ENCODE data around the gene KREMEN2. TPM values are rescaled to one million over a fixed set of nuclear protein-coding genes. Genes with fewer than 3 reads are reported as not detected.

Gene KREMEN2
- under 0.01 TPM in 1 of 2 replicates, not detected in the other for total RNA-seq

GRCh38 chr16:2963723-2964474, at the start of gene KREMEN2:
KREMEN2 (plus strand) TSS chr16:2964275; CDS start chr16:2964521, 246 bp downstream.

DNA sequence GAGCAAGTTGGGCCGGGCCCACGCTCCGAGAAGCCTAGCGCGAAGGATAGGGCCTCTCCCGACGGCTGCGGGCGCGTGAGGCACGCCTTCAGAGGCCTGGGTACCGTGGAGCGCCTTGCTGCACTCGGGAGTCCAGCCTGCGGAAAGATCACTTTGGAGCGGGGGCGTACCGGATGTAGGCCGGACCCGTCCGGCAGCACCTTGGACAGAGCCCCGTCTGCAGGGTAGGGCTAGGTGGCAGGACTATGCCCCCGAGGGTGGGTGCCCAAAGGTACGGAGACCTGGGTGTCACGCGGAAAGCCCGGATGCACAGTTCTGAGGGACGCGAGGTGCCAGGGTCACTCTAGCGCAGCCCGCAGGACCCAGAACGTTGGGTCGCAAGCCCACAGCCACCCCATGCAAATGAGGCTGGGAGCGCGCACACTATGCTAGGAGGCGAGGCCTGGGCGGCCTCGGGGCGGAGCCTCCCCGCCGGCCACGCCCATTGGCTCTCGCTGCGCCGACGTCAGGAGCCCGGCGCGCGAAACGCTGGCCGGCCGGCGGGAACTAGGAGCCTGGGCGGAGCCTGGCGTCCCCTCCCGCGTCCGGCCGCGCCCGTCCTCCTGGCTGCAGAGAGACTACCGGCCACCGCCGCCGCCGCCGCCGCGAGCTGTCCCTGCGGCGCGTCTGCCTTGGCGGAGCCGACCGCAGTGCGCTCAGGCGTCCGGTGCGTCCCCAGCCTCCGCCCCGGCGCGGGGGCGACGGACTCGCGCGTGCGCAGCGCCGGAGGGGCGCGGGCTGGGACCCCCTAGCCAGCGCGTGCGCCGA, 4.9 kb downstream of the KREMEN2 start, which contains the start of gene PAQR4:
Gene PAQR4, plus strand, starts transcription at position 611 of the 807 bp plus-strand sequence. CDS start 327 bp downstream, outside the sequence.

DNA sequence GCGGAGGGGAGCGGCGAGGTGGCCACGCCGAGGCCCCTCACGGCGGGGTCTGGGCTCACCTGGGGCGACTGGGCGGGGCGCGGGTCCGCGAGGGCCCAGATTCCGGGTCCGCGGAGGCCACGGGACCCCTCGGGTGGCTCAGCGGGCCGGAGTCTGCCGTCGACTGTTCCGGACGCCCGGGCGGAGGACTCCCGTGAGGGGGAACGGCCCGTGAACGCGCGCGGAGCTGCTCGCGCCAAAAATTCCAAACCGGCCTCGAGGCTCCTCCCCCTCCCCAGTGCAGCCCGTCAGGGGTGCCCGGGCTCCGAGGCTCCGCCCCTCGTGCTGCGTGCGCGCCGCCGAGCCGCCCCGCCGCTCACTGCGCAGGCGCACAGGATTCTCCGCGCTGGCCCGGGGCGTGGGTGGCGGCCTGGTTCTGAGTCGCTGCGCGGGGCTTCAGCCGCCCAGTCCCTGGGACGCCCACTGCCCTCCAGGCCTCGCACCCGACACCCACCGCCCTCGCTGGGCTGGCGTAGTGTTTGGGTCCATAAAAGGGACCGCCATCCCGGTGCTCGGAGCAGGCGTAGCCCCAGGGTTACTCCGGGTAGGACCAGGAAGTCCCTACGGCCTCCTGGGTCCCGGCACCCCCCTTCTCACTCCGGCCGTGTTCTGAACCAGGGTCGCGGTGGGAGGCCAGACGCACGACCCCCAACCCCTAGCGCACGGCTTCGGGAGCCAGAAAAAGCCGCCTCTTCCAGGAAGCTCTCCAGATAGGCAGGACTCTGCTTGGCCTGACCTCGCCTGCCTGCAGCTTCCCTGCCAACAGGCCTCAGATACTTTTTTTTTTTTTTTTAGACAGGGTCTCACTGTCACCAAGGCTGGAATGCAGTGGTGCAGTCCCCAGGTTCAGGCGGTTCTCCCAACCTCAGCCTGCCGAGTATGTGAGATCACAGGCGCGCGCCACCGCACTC, 16.4 kb downstream of the KREMEN2 start, which contains the start of gene PKMYT1:
Gene PKMYT1, minus strand, starts transcription at position 220 of the 950 bp plus-strand sequence. CDS start 789 bp downstream, outside the sequence.

DNA sequence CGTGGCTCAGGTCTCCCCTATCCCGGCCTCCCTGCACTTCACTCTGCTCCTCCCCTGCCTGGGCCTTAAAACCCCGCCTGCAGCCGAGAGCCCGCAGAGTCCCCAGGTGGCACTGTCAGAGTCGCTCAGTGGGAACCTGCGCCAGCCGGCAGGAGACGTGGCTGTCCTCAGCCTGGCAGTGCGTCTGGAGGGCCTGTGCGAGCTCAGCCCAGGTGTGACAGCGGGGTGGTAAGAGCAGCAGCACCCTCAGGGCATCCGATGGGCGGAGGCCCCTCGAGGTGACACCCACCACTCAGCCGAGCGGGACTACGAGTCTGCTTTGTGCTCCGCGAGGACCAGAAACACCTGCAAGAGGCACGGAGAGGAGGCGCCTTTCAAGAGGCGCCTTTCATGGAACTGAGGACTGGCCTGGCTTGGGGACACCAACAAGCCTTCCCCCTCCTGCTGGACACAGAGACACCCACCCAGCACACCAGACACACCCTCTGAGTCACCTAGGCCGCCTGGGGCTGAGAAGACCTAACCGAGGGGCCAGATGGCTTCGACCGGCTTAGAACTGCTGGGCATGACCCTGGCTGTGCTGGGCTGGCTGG, 48.8 kb downstream of the KREMEN2 start, which contains the start of gene CLDN9:
Gene CLDN9, plus strand, starts transcription at position 96 of the 593 bp plus-strand sequence. Its CDS starts 440 bp downstream, at position 536.

Other genes starting within 250 kb of the KREMEN2 start
- 0.19 and 0.56 TPM in 2 replicates for gene PRSS27, start 244.1 kb upstream of the KREMEN2 start, total RNA-seq
- gene SRRM2, start 211.6 kb upstream of the KREMEN2 start, total RNA-seq: 38.5 and 43.7 TPM in 2 replicates
- 323 and 366 TPM in 2 replicates for gene ELOB, start 187.0 kb upstream of the KREMEN2 start, total RNA-seq
- gene PRSS33, start 176.7 kb upstream of the KREMEN2 start, total RNA-seq: not detected in 2 replicates
- gene PRSS41, start 165.8 kb upstream of the KREMEN2 start, total RNA-seq: not detected in 2 replicates
- gene PRSS21, start 147.0 kb upstream of the KREMEN2 start, total RNA-seq: 1.7 TPM in 2 replicates
- gene ZG16B, start 134.0 kb upstream of the KREMEN2 start, total RNA-seq: 2.5 and 3.8 TPM in 2 replicates
- gene PRSS22, start 106.1 kb upstream of the KREMEN2 start, total RNA-seq: under 0.01 TPM in 1 of 2 replicates, not detected in the other
- 45.1 and 91.6 TPM in 2 replicates for gene FLYWCH2, start 81.1 kb upstream of the KREMEN2 start, total RNA-seq
- 38.3 and 41.2 TPM in 2 replicates for gene FLYWCH1, start 52.3 kb upstream of the KREMEN2 start, total RNA-seq
- gene PAQR4, start 5.1 kb downstream of the KREMEN2 start, total RNA-seq: 1.7 and 8.1 TPM in 2 replicates
- gene PKMYT1, start 16.2 kb downstream of the KREMEN2 start, total RNA-seq: 0.56 and 12.8 TPM in 2 replicates
- gene CLDN9, start 48.6 kb downstream of the KREMEN2 start, total RNA-seq: not detected in 2 replicates
- 0.19 TPM in 1 of 2 replicates, not detected in the other for gene CLDN6, start 53.9 kb downstream of the KREMEN2 start, total RNA-seq
- gene TNFRSF12A, start 56.1 kb downstream of the KREMEN2 start, total RNA-seq: 258 and 401 TPM in 2 replicates
- 7.1 and 10.4 TPM in 2 replicates for gene HCFC1R1, start 59.7 kb downstream of the KREMEN2 start, total RNA-seq
- gene THOC6, start 59.8 kb downstream of the KREMEN2 start, total RNA-seq: 18.0 and 30.1 TPM in 2 replicates
- gene BICDL2, start 72.7 kb downstream of the KREMEN2 start, total RNA-seq: 0.38 and 0.56 TPM in 2 replicates
- gene MMP25, start 82.3 kb downstream of the KREMEN2 start, total RNA-seq: under 0.01 TPM in 1 of 2 replicates, not detected in the other
- gene IL32, start 101.4 kb downstream of the KREMEN2 start, total RNA-seq: 7.1 and 32.4 TPM in 2 replicates
- not detected in 2 replicates for gene ZSCAN10, start 135.0 kb downstream of the KREMEN2 start, total RNA-seq
- gene ZNF205, start 148.3 kb downstream of the KREMEN2 start, total RNA-seq: 12.5 and 13.8 TPM in 2 replicates
- 5.1 and 5.9 TPM in 2 replicates for gene ZNF213, start 170.8 kb downstream of the KREMEN2 start, total RNA-seq
- gene OR1F1, start 223.9 kb downstream of the KREMEN2 start, total RNA-seq: not detected in 2 replicates

All from regular cardiac myocyte (primary cell).